Gastrocnemius medialis (tissue), 4 donors: ENCODE data around the gene VPS52. TPM values are rescaled to one million over a fixed set of nuclear protein-coding genes. Genes with fewer than 3 reads are reported as not detected.

ENCODE experiments used
- ATAC-seq, 2 donors: fragments of 150-250 bp; one replicate each; pipeline ENCODE4 v1.9.1; 2016
- DNase-seq, 2 donors: peaks; one replicate each; pipeline ENCODE4 v3.0.0-alpha.2; 2019
- H3K27ac ChIP-seq, 4 donors: fragments of 200-600 bp; sonication (generic); 1 replicate in 1 of 4; 2 replicates in 3 of 4; pipeline ENCODE4 v1.5.1; 2016 to 2018; ENCODE audit warnings: mild to moderate bottlenecking in 2 of 4, moderate library complexity in 1 of 4
- H3K27me3 ChIP-seq, 3 donors: fragments of 200-600 bp; sonication (generic) in 2 of 3; 1 replicate in 1 of 3; 2 replicates in 2 of 3; pipeline versions ENCODE4 v1.5.1 to v1.6.0; 2016 to 2019; ENCODE audit warnings: mild to moderate bottlenecking in 1 of 3, moderate library complexity in 1 of 3
- H3K36me3 ChIP-seq, 2 donors: fragments of 200-600 bp; sonication (generic) in 1 of 2; one replicate each; pipeline ENCODE4 v1.5.1; 2017 to 2018
- H3K4me1 ChIP-seq, 2 donors: fragments of 200-600 bp; sonication (generic) in 1 of 2; one replicate each; pipeline ENCODE4 v1.5.1; 2016 to 2017; ENCODE audit warnings: mild to moderate bottlenecking in 2 of 2
- H3K4me3 ChIP-seq, 4 donors: fragments of 200-600 bp; sonication (generic) in 3 of 4; 1 replicate in 1 of 4; 2 replicates in 3 of 4; pipeline ENCODE4 v1.5.1; 2016 to 2019; ENCODE audit warnings: mild to moderate bottlenecking in 2 of 4
- H3K9me3 ChIP-seq, 3 donors: fragments of 200-600 bp; sonication (generic) in 2 of 3; 1 replicate in 1 of 3; 2 replicates in 2 of 3; pipeline ENCODE4 v1.5.1; 2016 to 2019
- CTCF ChIP-seq, 5 experiments: fragments of 450-650 bp in 3 of 5; fragments of 200-600 bp in 2 of 5; sonication (generic) in 2 of 5; IDR thresholded peaks in 4 of 5; conservative IDR thresholded peaks in 1 of 5; 1 replicate in 4 of 5; 2 replicates in 1 of 5; pipeline ENCODE4 v1.5.1; 2016 to 2019; ENCODE audit warnings: antibody characterized with exemption in 5 of 5, mild to moderate bottlenecking in 3 of 5, moderate library complexity in 3 of 5
- POLR2A ChIP-seq, 2 donors: fragments of 450-650 bp; IDR thresholded peaks; one replicate each; pipeline ENCODE4 v1.6.1; 2017; ENCODE audit warnings: antibody characterized with exemption in 2 of 2, mild to moderate bottlenecking in 2 of 2, moderate library complexity in 2 of 2
- in situ Hi-C, 4 donors: fragments of 200-750 bp; cut with MboI; loops; one replicate each; pipeline versions ENCODE4 v1.15.0 to v1.8.0; 2017; ENCODE audit warnings: low sequenced_read_pairs in 4 of 4
- intact Hi-C: fragments of 100-400 bp; cut with DNase I; formaldehyde crosslinking; loops from one replicate; pipeline ENCODE4 v1.15.1; 2023; ENCODE audit warnings: low total_unique reads
- total RNA-seq, 4 donors: library from RNA; depleted of rRNA; stranded (reverse); fragments of >200 nt; gene quantifications; one replicate each; pipeline versions ENCODE4 v1.1.0 to v1.2.3, GENCODE V29; 2016

The VPS52 gene
- total RNA-seq, 4 donors from 2014 or later = 28.7 to 52.8 (median 41.2) TPM

- Histone ChIP-seq H3K4me1 (peaks cover 41 to 72% of the 10 kb centered on the region in 2 donors), H3K9me3 (no peaks in the 10 kb centered on the region), H3K4me3 (peak overlapping the region; percentile 56 to 70 (median 64)), H3K36me3 (peaks cover 0 to 30% of the 10 kb centered on the region in 2 donors), H3K27me3 (no peaks in the 10 kb centered on the region), H3K27ac (peak overlapping the region; percentile 82 to 93 (median 90))
- intact Hi-C loops = loop anchor here (1.0 to 10.0 kb wide), 4 partner anchors 18 to 1142 kb away; partner anchors contain the start of genes AGPAT1, BRD2 and RNF5
- TF ChIP-seq CTCF (IDR thresholded peaks at IDR 0.05 in 4 of 5, conservative IDR thresholded peaks at IDR 0.05 in 1 of 5) (no peak), POLR2A (IDR thresholded peaks at IDR 0.05) (no peak)
- ATAC-seq (no peak), DNase-seq (peak in 1 of 2 donors; percentile 50)
- in situ Hi-C loops = no loop called here
Observed at GRCh38 chr6:33316603-33317418, 45.1 kb upstream of the VPS52 start.

- no peak overlapping the region for H3K4me3 ChIP-seq
- in situ Hi-C loops = no loop called here
- TF ChIP-seq POLR2A (IDR thresholded peaks at IDR 0.05) = no peak
- TF ChIP-seq CTCF (IDR thresholded peaks at IDR 0.05 in 4 of 5, conservative IDR thresholded peaks at IDR 0.05 in 1 of 5) = no peak
- intact Hi-C loops = loop anchor here (10.0 kb wide), 2 partner anchors 409 to 1141 kb away; partner anchors contain the start of genes AGPAT1 and RNF5
- ATAC-seq (no peak), DNase-seq (no peak)
- H3K27me3 ChIP-seq = no peaks in the 10 kb centered on the region
- no peaks in the 10 kb centered on the region for H3K9me3 ChIP-seq
- peak overlapping the region; percentile 86 to 94 (median 94) for H3K27ac ChIP-seq
- peaks cover 33 to 65% of the 10 kb centered on the region in 2 donors for H3K4me1 ChIP-seq
- peaks cover 0 to 26% of the 10 kb centered on the region in 2 donors for H3K36me3 ChIP-seq
Observed at GRCh38 chr6:33315793-33316602, 44.3 kb upstream of the VPS52 start.

GRCh38 chr6:33314943-33315792, 43.5 kb upstream of the VPS52 start:
- H3K27me3 ChIP-seq = no peaks in the 10 kb centered on the region
- intact Hi-C loops = loop anchor here (10.0 kb wide), 2 partner anchors 410 to 1140 kb away; partner anchors contain the start of genes AGPAT1 and RNF5
- ATAC-seq (no peak), DNase-seq (no peak)
- in situ Hi-C loops = no loop called here
- peaks cover 26 to 57% of the 10 kb centered on the region in 2 donors for H3K4me1 ChIP-seq
- H3K27ac ChIP-seq = peak overlapping the region; percentile 86 to 94 (median 94)
- H3K36me3 ChIP-seq = peaks cover 0 to 18% of the 10 kb centered on the region in 2 donors
- TF ChIP-seq CTCF (IDR thresholded peaks at IDR 0.05 in 4 of 5, conservative IDR thresholded peaks at IDR 0.05 in 1 of 5) (no peak), POLR2A (IDR thresholded peaks at IDR 0.05) (no peak)
- peak overlapping the region; percentile 89 to 99 (median 96) for H3K4me3 ChIP-seq
- H3K9me3 ChIP-seq = no peaks in the 10 kb centered on the region

- Histone ChIP-seq H3K4me1 (peaks cover 23 to 51% of the 10 kb centered on the region in 2 donors), H3K9me3 (no peaks in the 10 kb centered on the region), H3K36me3 (peaks cover 0 to 12% of the 10 kb centered on the region in 2 donors), H3K27ac (peak overlapping the region; percentile 86 to 94 (median 94)), H3K4me3 (peak overlapping the region; percentile 89 to 99 (median 96)), H3K27me3 (no peaks in the 10 kb centered on the region)
- intact Hi-C loops (loop anchor here (10.0 kb wide), 2 partner anchors 410 to 1140 kb away; partner anchors contain the start of genes AGPAT1 and RNF5), in situ Hi-C loops (no loop called here)
- DNase-seq = peak; percentile 50 to 67
- ATAC-seq = peak; percentile 6 to 8
- TF ChIP-seq CTCF (IDR thresholded peaks at IDR 0.05 in 4 of 5, conservative IDR thresholded peaks at IDR 0.05 in 1 of 5) (no peak), POLR2A (IDR thresholded peaks at IDR 0.05) (no peak)
Observed at GRCh38 chr6:33314515-33314942, 42.9 kb upstream of the VPS52 start.
